GM23338 (cell line): ENCODE results near the gene UBXN1. TPM values are rescaled to one million over a fixed set of nuclear protein-coding genes. Genes with fewer than 3 reads are reported as not detected.
A peak's percentile ranks its signal among the peaks of the same experiment; 100 is the strongest.

Source experiments
- ATAC-seq: fragments of 200-7000 bp; cut with Tn5 transposase; 3 replicates; pipeline ENCODE4 v1.9.1; 2020
- DNase-seq: peaks from one replicate; pipeline ENCODE4 v3.0.0-alpha.2; 2015; ENCODE audit warnings: low spot score
- H2AFZ ChIP-seq: fragments of 200-600 bp; sonication (generic); 2 replicates; pipeline ENCODE4 v1.8.0; 2016; ENCODE audit warnings: antibody characterized with exemption, mild to moderate bottlenecking, moderate library complexity
- H3F3A ChIP-seq: fragments of 200-600 bp; sonication (generic); replicated peaks from 2 replicates; pipeline ENCODE4 v1.8.0; 2017; ENCODE audit warnings: antibody characterized with exemption, mixed run types, low read depth
- H3K27ac ChIP-seq: fragments of 200-600 bp; sonication (generic); 2 replicates; pipeline ENCODE4 v1.6.1; 2016; ENCODE audit warnings: low read depth
- H3K27me3 ChIP-seq: fragments of 200-600 bp; sonication (generic); 2 replicates; pipeline ENCODE4 v1.8.0; 2016; ENCODE audit warnings: mild to moderate bottlenecking, mixed run types, moderate library complexity; ENCODE audit not compliant: insufficient read depth
- H3K36me3 ChIP-seq: fragments of 200-600 bp; sonication (generic); 2 replicates; pipeline ENCODE4 v1.8.0; 2016; ENCODE audit warnings: mild to moderate bottlenecking; ENCODE audit not compliant: insufficient read depth
- H3K4me1 ChIP-seq: fragments of 200-600 bp; sonication (generic); 2 replicates; pipeline ENCODE4 v1.8.0; 2016; ENCODE audit warnings: mild to moderate bottlenecking, moderate library complexity; ENCODE audit not compliant: insufficient read depth
- H3K4me2 ChIP-seq: fragments of 200-600 bp; sonication (generic); 2 replicates; pipeline ENCODE4 v1.7.1; 2017; ENCODE audit warnings: mixed run types
- H3K4me3 ChIP-seq: fragments of 200-600 bp; sonication (generic); 2 replicates; pipeline ENCODE4 v1.6.1; 2016; ENCODE audit warnings: mixed run types
- H3K79me2 ChIP-seq: fragments of 200-600 bp; sonication (generic); replicated peaks from 2 replicates; pipeline ENCODE4 v1.8.0; 2017; ENCODE audit warnings: mild to moderate bottlenecking; ENCODE audit not compliant: insufficient read depth
- H3K9me2 ChIP-seq: fragments of 200-600 bp; sonication (generic); 2 replicates; pipeline ENCODE4 v1.8.0; 2017; ENCODE audit not compliant: insufficient read depth
- H4K20me1 ChIP-seq: fragments of 200-600 bp; sonication (generic); replicated peaks from 2 replicates; pipeline ENCODE4 v1.8.0; 2017; ENCODE audit warnings: mild to moderate bottlenecking; ENCODE audit not compliant: insufficient read depth
- H3K27ac Mint-ChIP-seq: 2 replicates; pipeline ENCODE4 v1.8.0; 2020; ENCODE audit warnings: inconsistent platforms, mild to moderate bottlenecking, moderate library complexity, mixed read lengths
- H3K27me3 Mint-ChIP-seq: 3 replicates; pipeline ENCODE4 v1.8.0; 2022; ENCODE audit warnings: low read depth, mild to moderate bottlenecking, moderate library complexity, mixed read lengths, inconsistent platforms; ENCODE audit not compliant: insufficient read depth, poor library complexity
- H3K36me3 Mint-ChIP-seq: 3 replicates; pipeline ENCODE4 v1.8.0; 2021; ENCODE audit warnings: low read depth, mild to moderate bottlenecking, inconsistent platforms, moderate library complexity, mixed read lengths
- H3K4me1 Mint-ChIP-seq: 3 replicates; pipeline ENCODE4 v1.8.0; 2020; ENCODE audit warnings: mild to moderate bottlenecking, inconsistent platforms, mixed read lengths
- H3K4me3 Mint-ChIP-seq: 3 replicates; pipeline ENCODE4 v1.8.0; 2021; ENCODE audit warnings: moderate library complexity, mild to moderate bottlenecking, inconsistent platforms, mixed read lengths
- H3K9me3 Mint-ChIP-seq: 3 replicates; pipeline ENCODE4 v1.8.0; 2020; ENCODE audit warnings: moderate library complexity, mild to moderate bottlenecking, inconsistent platforms, mixed read lengths
- ETS1 ChIP-seq: IDR thresholded peaks from 2 replicates; pipeline ENCODE4 v1.6.1; 2016; ENCODE audit warnings: antibody characterized with exemption
- NANOG ChIP-seq: IDR thresholded peaks from 2 replicates; pipeline ENCODE4 v1.6.1; 2016; ENCODE audit warnings: antibody characterized with exemption, borderline replicate concordance
- STAT1 ChIP-seq: IDR thresholded peaks from one replicate; pipeline ENCODE4 v1.6.1; 2016; ENCODE audit warnings: antibody characterized with exemption; ENCODE audit not compliant: unreplicated experiment
- polyA plus RNA-seq: library from polyadenylated mRNA; unstranded; fragments of >200 nt; fragmentation: Nextera tagmentation; extraction: Ambion mirVana; gene quantifications from 2 replicates; pipeline ENCODE4 v1.2.1, GENCODE V29; 2016
- total RNA-seq: library from RNA; depleted of rRNA; stranded (reverse); fragments of >200 nt; shearing (Covaris generic); gene quantifications from 2 replicates; pipeline ENCODE4 v1.2.3, GENCODE V29; 2014
- TF ChIP-seq, protein P1 (sequence below): fragments of 250-450 bp; sonication (Bioruptor Pico); IDR thresholded peaks from 2 replicates; pipeline ENCODE4 v1.5.0; 2020; ENCODE audit warnings: mild to moderate bottlenecking, moderate library complexity
- TF ChIP-seq, protein P2 (sequence below): IDR thresholded peaks from one replicate; pipeline ENCODE4 v1.6.1; 2018; ENCODE audit warnings: antibody characterized with exemption; ENCODE audit not compliant: unreplicated experiment

The UBXN1 gene
- total and polyA plus RNA-seq, 2 experiments from 2014 or later = 126 to 132 TPM

DNA sequence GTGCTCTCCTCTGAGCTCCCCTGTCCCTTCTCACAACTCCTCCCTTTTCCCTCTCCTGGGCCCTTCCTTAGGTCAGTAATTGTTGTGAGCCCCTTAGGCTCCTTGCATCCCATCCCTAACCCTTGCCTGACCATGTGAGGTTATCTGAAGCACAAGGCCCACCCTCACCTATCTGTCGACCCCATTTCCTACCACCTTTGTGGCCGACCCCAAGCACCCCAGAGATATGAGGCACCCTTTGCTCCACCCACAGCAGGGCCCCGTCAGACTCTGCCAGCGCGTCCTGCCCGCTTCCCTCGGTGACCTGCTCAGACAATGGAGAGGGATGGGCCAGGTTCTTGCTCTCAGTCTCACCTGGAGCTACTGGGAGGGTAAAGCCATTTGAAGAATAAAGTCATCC is 29.9 kb upstream of the UBXN1 start (continued):
- TF ChIP-seq, protein P1, sequence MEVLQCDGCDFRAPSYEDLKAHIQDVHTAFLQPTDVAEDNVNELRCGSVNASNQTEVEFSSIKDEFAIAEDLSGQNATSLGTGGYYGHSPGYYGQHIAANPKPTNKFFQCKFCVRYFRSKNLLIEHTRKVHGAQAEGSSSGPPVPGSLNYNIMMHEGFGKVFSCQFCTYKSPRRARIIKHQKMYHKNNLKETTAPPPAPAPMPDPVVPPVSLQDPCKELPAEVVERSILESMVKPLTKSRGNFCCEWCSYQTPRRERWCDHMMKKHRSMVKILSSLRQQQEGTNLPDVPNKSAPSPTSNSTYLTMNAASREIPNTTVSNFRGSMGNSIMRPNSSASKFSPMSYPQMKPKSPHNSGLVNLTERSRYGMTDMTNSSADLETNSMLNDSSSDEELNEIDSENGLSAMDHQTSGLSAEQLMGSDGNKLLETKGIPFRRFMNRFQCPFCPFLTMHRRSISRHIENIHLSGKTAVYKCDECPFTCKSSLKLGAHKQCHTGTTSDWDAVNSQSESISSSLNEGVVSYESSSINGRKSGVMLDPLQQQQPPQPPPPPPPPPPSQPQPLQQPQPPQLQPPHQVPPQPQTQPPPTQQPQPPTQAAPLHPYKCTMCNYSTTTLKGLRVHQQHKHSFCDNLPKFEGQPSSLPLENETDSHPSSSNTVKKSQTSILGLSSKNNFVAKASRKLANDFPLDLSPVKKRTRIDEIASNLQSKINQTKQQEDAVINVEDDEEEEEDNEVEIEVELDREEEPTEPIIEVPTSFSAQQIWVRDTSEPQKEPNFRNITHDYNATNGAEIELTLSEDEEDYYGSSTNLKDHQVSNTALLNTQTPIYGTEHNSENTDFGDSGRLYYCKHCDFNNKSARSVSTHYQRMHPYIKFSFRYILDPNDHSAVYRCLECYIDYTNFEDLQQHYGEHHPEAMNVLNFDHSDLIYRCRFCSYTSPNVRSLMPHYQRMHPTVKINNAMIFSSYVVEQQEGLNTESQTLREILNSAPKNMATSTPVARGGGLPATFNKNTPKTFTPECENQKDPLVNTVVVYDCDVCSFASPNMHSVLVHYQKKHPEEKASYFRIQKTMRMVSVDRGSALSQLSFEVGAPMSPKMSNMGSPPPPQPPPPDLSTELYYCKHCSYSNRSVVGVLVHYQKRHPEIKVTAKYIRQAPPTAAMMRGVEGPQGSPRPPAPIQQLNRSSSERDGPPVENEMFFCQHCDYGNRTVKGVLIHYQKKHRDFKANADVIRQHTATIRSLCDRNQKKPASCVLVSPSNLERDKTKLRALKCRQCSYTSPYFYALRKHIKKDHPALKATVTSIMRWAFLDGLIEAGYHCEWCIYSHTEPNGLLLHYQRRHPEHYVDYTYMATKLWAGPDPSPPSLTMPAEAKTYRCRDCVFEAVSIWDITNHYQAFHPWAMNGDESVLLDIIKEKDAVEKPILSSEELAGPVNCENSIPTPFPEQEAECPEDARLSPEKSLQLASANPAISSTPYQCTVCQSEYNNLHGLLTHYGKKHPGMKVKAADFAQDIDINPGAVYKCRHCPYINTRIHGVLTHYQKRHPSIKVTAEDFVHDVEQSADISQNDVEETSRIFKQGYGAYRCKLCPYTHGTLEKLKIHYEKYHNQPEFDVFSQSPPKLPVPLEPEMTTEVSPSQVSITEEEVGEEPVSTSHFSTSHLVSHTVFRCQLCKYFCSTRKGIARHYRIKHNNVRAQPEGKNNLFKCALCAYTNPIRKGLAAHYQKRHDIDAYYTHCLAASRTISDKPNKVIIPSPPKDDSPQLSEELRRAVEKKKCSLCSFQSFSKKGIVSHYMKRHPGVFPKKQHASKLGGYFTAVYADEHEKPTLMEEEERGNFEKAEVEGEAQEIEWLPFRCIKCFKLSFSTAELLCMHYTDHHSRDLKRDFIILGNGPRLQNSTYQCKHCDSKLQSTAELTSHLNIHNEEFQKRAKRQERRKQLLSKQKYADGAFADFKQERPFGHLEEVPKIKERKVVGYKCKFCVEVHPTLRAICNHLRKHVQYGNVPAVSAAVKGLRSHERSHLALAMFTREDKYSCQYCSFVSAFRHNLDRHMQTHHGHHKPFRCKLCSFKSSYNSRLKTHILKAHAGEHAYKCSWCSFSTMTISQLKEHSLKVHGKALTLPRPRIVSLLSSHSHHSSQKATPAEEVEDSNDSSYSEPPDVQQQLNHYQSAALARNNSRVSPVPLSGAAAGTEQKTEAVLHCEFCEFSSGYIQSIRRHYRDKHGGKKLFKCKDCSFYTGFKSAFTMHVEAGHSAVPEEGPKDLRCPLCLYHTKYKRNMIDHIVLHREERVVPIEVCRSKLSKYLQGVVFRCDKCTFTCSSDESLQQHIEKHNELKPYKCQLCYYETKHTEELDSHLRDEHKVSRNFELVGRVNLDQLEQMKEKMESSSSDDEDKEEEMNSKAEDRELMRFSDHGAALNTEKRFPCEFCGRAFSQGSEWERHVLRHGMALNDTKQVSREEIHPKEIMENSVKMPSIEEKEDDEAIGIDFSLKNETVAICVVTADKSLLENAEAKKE = no peak
- TF ChIP-seq ETS1 = no peak
- TF ChIP-seq, protein P2, sequence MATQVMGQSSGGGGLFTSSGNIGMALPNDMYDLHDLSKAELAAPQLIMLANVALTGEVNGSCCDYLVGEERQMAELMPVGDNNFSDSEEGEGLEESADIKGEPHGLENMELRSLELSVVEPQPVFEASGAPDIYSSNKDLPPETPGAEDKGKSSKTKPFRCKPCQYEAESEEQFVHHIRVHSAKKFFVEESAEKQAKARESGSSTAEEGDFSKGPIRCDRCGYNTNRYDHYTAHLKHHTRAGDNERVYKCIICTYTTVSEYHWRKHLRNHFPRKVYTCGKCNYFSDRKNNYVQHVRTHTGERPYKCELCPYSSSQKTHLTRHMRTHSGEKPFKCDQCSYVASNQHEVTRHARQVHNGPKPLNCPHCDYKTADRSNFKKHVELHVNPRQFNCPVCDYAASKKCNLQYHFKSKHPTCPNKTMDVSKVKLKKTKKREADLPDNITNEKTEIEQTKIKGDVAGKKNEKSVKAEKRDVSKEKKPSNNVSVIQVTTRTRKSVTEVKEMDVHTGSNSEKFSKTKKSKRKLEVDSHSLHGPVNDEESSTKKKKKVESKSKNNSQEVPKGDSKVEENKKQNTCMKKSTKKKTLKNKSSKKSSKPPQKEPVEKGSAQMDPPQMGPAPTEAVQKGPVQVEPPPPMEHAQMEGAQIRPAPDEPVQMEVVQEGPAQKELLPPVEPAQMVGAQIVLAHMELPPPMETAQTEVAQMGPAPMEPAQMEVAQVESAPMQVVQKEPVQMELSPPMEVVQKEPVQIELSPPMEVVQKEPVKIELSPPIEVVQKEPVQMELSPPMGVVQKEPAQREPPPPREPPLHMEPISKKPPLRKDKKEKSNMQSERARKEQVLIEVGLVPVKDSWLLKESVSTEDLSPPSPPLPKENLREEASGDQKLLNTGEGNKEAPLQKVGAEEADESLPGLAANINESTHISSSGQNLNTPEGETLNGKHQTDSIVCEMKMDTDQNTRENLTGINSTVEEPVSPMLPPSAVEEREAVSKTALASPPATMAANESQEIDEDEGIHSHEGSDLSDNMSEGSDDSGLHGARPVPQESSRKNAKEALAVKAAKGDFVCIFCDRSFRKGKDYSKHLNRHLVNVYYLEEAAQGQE = no peak

GRCh38 chr11:62708392-62708791 is 29.5 kb upstream of the UBXN1 start:
- Mint-ChIP-seq H3K36me3 (peaks cover 43% of the 10 kb centered on the region), H3K4me3 (peak overlapping the region; percentile 92), H3K27ac (peak overlapping the region; percentile 97), H3K9me3 (no peaks in the 10 kb centered on the region), H3K4me1 (peaks cover 43% of the 10 kb centered on the region), H3K27me3 (peaks cover 27% of the 10 kb centered on the region)
- Histone ChIP-seq H3K79me2 (peaks cover 9% of the 10 kb centered on the region), H3F3A (peaks cover 64% of the 10 kb centered on the region), H3K4me2 (peak overlapping the region; percentile 95), H3K36me3 (peaks cover 23% of the 10 kb centered on the region), H2AFZ (no peak overlapping the region), H3K27me3 (no peaks in the 10 kb centered on the region), H3K27ac (peak overlapping the region; percentile 98; the same call in 1 of the 2 replicates), H4K20me1 (no peaks in the 10 kb centered on the region; the same call in 1 of the 2 replicates), H3K9me2 (no peaks in the 10 kb centered on the region), H3K4me1 (peaks cover 31% of the 10 kb centered on the region), H3K4me3 (peak overlapping the region; percentile 82)
- ATAC-seq (no peak), DNase-seq (no peak)
- TF ChIP-seq NANOG (no peak), STAT1 (no peak)
- TF ChIP-seq, protein P2 = no peak
